AG04450 (cell line): Measurements from ENCODE around the gene CPPED1. TPM values are rescaled to one million over a fixed set of nuclear protein-coding genes. Genes with fewer than 3 reads are reported as not detected.

Source experiments
- CTCF ChIA-PET: fragments of 300-600, 350-600 bp; formaldehyde crosslinking; extraction: SDS; loops from one replicate; lab custom pipeline; 2022; ENCODE audit warnings: antibody characterized with exemption, inconsistent platforms; lab: Charles Lee
- POLR2A ChIA-PET: fragments of 350-600 bp; formaldehyde crosslinking; extraction: SDS; loops from one replicate; lab custom pipeline; 2021; ENCODE audit warnings: antibody characterized with exemption, inconsistent platforms; lab: Yijun Ruan, JAX
- DNase-seq: peaks from one replicate; pipeline ENCODE4 v3.0.0-alpha.2; 2011; ENCODE audit warnings: low read depth, low spot score
- H3K27ac ChIP-seq: one replicate; pipeline ENCODE4 v1.5.1; 2012; ENCODE audit warnings: low read depth, low read length, control low read depth
- H3K27me3 ChIP-seq: one replicate; pipeline ENCODE4 v1.6.0; 2012; ENCODE audit warnings: low read length; ENCODE audit not compliant: control insufficient read depth, insufficient read depth
- H3K4me3 ChIP-seq: 2 replicates; pipeline ENCODE4 v1.5.1; 2011; ENCODE audit warnings: mild to moderate bottlenecking, low read depth, low read length, control low read depth
- H3K9me3 ChIP-seq: 2 replicates; pipeline ENCODE4 v1.5.1; 2012; ENCODE audit warnings: low read length; ENCODE audit not compliant: control insufficient read depth, insufficient read depth
- polyA plus RNA-seq: library from polyadenylated mRNA; depleted of rRNA; stranded (reverse); fragments of >200 nt; gene quantifications from 2 replicates; pipeline ENCODE4 v1.2.3, GENCODE V29; 2011
- TF ChIP-seq, protein P1 (sequence below): IDR thresholded peaks from 2 replicates; pipeline ENCODE4 v1.5.1; 2011; ENCODE audit warnings: low read depth, low read length, control low read depth, inconsistent platforms

CPPED1 gene
- polyA plus RNA-seq, 1 experiment: 7.7 TPM

DNA sequence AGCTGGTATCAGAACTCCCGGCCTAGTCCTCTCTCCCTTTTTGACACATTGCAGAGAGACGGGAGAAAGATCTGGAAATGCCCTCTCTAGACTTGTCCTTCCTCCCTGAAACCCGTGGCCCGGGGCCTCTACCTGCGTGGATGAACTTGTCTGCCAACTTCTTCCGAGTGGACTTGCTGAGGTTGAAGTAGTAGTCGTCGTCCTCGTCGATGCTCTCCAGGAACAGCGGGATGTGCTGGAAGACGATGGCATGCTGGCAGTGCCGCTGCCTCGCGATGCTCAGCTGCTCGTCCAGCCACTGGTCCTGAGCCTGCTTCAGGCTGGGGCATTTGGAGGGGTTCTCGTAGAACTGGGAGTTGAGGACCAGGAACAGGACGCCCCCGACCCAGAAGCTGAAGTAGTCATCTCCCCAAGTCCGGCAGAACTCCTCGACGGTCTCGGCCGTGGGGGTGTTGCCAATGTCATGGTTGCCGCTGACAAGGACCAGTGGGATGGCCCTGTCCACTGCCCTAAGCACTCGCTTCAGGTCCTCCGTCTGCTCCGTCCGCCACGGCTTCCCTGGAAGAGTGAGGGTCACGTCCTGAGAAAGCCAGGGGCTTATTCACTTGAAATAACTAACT, 99.1 kb downstream of the CPPED1 start:
- Histone ChIP-seq H3K9me3 (peaks cover 24% of the 10 kb centered on the region), H3K27me3 (no peaks in the 10 kb centered on the region), H3K4me3 (no peak overlapping the region), H3K27ac (no peak overlapping the region)
- ChIA-PET CTCF (no interaction called here), POLR2A (no interaction called here)
- TF ChIP-seq, protein P1, sequence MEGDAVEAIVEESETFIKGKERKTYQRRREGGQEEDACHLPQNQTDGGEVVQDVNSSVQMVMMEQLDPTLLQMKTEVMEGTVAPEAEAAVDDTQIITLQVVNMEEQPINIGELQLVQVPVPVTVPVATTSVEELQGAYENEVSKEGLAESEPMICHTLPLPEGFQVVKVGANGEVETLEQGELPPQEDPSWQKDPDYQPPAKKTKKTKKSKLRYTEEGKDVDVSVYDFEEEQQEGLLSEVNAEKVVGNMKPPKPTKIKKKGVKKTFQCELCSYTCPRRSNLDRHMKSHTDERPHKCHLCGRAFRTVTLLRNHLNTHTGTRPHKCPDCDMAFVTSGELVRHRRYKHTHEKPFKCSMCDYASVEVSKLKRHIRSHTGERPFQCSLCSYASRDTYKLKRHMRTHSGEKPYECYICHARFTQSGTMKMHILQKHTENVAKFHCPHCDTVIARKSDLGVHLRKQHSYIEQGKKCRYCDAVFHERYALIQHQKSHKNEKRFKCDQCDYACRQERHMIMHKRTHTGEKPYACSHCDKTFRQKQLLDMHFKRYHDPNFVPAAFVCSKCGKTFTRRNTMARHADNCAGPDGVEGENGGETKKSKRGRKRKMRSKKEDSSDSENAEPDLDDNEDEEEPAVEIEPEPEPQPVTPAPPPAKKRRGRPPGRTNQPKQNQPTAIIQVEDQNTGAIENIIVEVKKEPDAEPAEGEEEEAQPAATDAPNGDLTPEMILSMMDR: no peak
- DNase-seq: no peak

DNA sequence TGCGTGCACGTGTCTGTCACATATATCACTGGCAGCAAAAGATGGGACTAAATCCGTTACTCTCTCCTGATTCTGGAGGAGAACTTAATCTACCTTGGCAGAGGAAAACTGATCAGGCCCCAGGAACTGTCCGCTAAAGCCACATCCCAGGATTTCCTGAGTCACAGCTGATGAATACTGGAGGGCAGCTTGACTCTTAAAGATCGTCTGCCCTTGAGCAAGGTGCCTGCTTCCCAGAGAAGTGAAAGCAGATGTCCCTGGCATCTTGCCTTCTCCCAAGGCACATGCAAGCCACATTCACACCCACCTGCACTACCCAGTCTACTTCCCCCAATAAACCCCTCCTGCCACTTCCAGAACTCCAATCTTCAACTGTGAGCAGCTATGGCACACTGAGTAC, 99.8 kb downstream of the CPPED1 start:
- CTCF ChIA-PET: no interaction called here
- Histone ChIP-seq H3K27me3 (no peaks in the 10 kb centered on the region), H3K4me3 (no peak overlapping the region), H3K27ac (no peak overlapping the region), H3K9me3 (peaks cover 24% of the 10 kb centered on the region)
- POLR2A ChIA-PET: no interaction called here
- no peak for DNase-seq
- TF ChIP-seq, protein P1: no peak

DNA sequence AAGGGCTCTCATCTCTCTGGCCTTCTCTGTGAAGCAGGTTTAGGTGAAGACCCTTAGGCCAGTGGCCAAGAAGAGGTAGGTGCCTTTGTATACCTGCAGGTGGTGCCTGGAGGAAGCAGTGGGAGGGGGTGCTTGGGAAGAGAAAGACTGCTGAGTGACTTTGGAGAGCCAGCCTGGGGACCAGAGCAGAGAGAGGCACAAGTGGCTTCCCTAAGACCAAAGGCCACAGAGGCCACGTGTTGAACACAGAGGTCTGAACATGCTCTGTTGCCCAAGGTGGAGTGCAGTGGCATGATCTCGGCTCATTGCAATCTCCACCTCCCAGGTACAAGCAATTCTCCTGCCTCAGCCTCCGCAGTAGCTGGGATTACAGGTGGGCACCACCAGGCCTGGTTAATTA, 103.5 kb downstream of the CPPED1 start:
- POLR2A ChIA-PET: no interaction called here
- no peak overlapping the region for H3K4me3 ChIP-seq

DNA sequence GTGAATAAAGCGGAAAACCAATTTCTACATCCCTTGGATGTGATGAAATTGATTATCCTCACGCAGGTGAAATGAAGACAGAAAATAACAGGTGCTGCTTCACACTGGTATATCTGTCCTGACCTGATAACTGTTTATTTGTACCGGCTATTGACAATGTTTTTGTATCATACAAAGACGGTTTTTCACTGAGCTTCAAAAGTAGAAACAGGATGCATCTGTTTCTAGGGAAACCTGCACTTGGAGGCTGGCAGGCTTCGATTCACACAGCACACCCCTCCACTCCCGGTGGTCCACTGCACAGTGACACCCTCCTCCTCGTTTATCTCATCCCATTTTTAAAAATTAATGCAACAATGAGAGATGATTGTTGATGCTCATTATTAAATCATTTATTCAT, 104.5 kb downstream of the CPPED1 start:
- TF ChIP-seq, protein P1: no peak
- Histone ChIP-seq H3K9me3 (peaks cover 17% of the 10 kb centered on the region), H3K4me3 (no peak overlapping the region), H3K27ac (no peak overlapping the region), H3K27me3 (no peaks in the 10 kb centered on the region)
- ChIA-PET POLR2A (no interaction called here), CTCF (no interaction called here)
- DNase-seq: no peak

More for the DNA sequence above, 103.5 kb downstream of the CPPED1 start:
- CTCF ChIA-PET: no interaction called here
- TF ChIP-seq, protein P1: no peak
- peaks cover 26% of the 10 kb centered on the region for H3K9me3 ChIP-seq
- no peak overlapping the region for H3K27ac ChIP-seq
- no peaks in the 10 kb centered on the region for H3K27me3 ChIP-seq
- no peak for DNase-seq

DNA sequence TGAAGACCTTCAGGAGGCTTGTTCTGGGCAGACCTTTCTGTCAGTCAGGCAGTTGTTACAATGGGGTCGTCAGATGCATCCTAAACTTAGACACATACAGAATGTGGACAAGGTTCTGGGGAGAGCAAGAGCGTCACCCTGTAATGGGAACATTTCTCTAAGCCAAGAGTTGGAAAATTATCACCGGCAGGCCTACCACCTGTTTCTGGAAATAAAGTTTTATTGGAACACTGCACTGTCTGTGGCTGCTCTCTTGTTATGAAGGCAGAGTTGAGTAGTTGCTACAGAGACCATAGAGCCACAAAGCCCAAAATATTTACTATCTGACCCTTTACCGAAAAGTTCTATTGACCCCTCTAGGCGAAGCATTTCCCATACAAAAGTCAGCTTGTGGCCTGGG, 106.2 kb downstream of the CPPED1 start:
- H3K4me3 ChIP-seq: no peak overlapping the region
- H3K9me3 ChIP-seq: peaks cover 21% of the 10 kb centered on the region
- CTCF ChIA-PET: no interaction called here
- TF ChIP-seq, protein P1: no peak
- DNase-seq: no peak
- H3K27ac ChIP-seq: no peak overlapping the region
- POLR2A ChIA-PET: no interaction called here
- no peaks in the 10 kb centered on the region for H3K27me3 ChIP-seq
